Dendritic cell treated with granulocyte-macrophage colony-stimulating factor and Interleukin-4, amounts not matched to agents 40 ng/mL and 50 ng/mL, for 4 days (primary cell): ENCODE data around the gene UBR7.
"Not testable (repeated sequence)": the region's sequence is repeated elsewhere in the genome, so short reads cannot be mapped to it uniquely, and the experiment has no call there.

Experiments used
- H3K27ac Mint-ChIP-seq: one replicate; pipeline ENCODE4 v1.8.0; 2022; ENCODE audit warnings: mild to moderate bottlenecking, mixed read lengths
- H3K27me3 Mint-ChIP-seq: one replicate; pipeline ENCODE4 v1.8.0; 2022; ENCODE audit warnings: mild to moderate bottlenecking, mixed read lengths
- H3K36me3 Mint-ChIP-seq: one replicate; pipeline ENCODE4 v1.8.0; 2022; ENCODE audit warnings: low read depth, mixed read lengths
- H3K4me1 Mint-ChIP-seq: one replicate; pipeline ENCODE4 v1.8.0; 2022; ENCODE audit warnings: low read depth, mixed read lengths
- H3K4me3 Mint-ChIP-seq: one replicate; pipeline ENCODE4 v1.8.0; 2022; ENCODE audit warnings: mild to moderate bottlenecking, moderate library complexity, mixed read lengths
- H3K9me3 Mint-ChIP-seq: one replicate; pipeline ENCODE4 v1.8.0; 2022; ENCODE audit warnings: mixed read lengths
- intact Hi-C: fragments of 100-400 bp; cut with micrococcal nuclease; formaldehyde crosslinking; loops from one replicate; pipeline ENCODE4 v1.15.0; 2022

The UBR7 gene

GRCh38 chr14:93214598-93214997 is 7.5 kb downstream of the UBR7 start:
- Mint-ChIP-seq H3K4me3 (no peak overlapping the region), H3K9me3 (no peaks in the 10 kb centered on the region), H3K27me3 (no peaks in the 10 kb centered on the region), H3K36me3 (peaks cover 81% of the 10 kb centered on the region), H3K27ac (no peak overlapping the region), H3K4me1 (no peaks in the 10 kb centered on the region)
- intact Hi-C loops, result no loop called here

GRCh38 chr14:93219103-93219726 is 12.2 kb downstream of the UBR7 start:
- peaks cover 92% of the 10 kb centered on the region for H3K36me3 Mint-ChIP-seq
- intact Hi-C loops, result no loop called here

GRCh38 chr14:93220509-93220908 is 13.5 kb downstream of the UBR7 start:
- Mint-ChIP-seq H3K27me3 (no peaks in the 10 kb centered on the region), H3K4me1 (no peaks in the 10 kb centered on the region), H3K9me3 (no peaks in the 10 kb centered on the region), H3K36me3 (peaks cover 96% of the 10 kb centered on the region), H3K27ac (no peak overlapping the region), H3K4me3 (no peak overlapping the region)
- intact Hi-C loops, result no loop called here

More at GRCh38 chr14:93219103-93219726, 12.2 kb downstream of the UBR7 start:
- no peak overlapping the region for H3K4me3 Mint-ChIP-seq
- no peak overlapping the region for H3K27ac Mint-ChIP-seq
- no peaks in the 10 kb centered on the region for H3K27me3 Mint-ChIP-seq
- H3K4me1 Mint-ChIP-seq, result no peaks in the 10 kb centered on the region
- H3K9me3 Mint-ChIP-seq, result no peaks in the 10 kb centered on the region

- Mint-ChIP-seq H3K36me3 (peaks cover 92% of the 10 kb centered on the region), H3K27me3 (no peaks in the 10 kb centered on the region), H3K27ac (no peak overlapping the region), H3K9me3 (no peaks in the 10 kb centered on the region), H3K4me3 (no peak overlapping the region), H3K4me1 (no peaks in the 10 kb centered on the region)
- intact Hi-C loops, result no loop called here
Observed at GRCh38 chr14:93223565-93223964, 16.5 kb downstream of the UBR7 start.

GRCh38 chr14:93228550-93228949 is 21.5 kb downstream of the UBR7 start:
- H3K4me3 Mint-ChIP-seq, result no peak overlapping the region
- H3K4me1 Mint-ChIP-seq, result peaks cover 10% of the 10 kb centered on the region
- intact Hi-C loops, result no loop called here
- H3K27me3 Mint-ChIP-seq, result peaks cover 31% of the 10 kb centered on the region
- H3K36me3 Mint-ChIP-seq, result peaks cover 55% of the 10 kb centered on the region
- H3K27ac Mint-ChIP-seq, result no peak overlapping the region
- no peaks in the 10 kb centered on the region for H3K9me3 Mint-ChIP-seq

- H3K36me3 Mint-ChIP-seq, result peaks cover 39% of the 10 kb centered on the region
- H3K4me3 Mint-ChIP-seq, result no peak overlapping the region
- H3K27ac Mint-ChIP-seq, result no peak overlapping the region
- peaks cover 10% of the 10 kb centered on the region for H3K4me1 Mint-ChIP-seq
- H3K27me3 Mint-ChIP-seq, result peaks cover 44% of the 10 kb centered on the region
- H3K9me3 Mint-ChIP-seq, result no peaks in the 10 kb centered on the region
- intact Hi-C loops, result loop anchor here (5.0 kb wide), 1 partner anchor 312 kb away; no protein-coding TSS in a partner anchor
Observed at GRCh38 chr14:93230539-93230938, 23.5 kb downstream of the UBR7 start.

- intact Hi-C loops, result loop anchor here (5.0 kb wide), 1 partner anchor 311 kb away; no protein-coding TSS in a partner anchor
- H3K27ac Mint-ChIP-seq, result no peak overlapping the region
Observed at GRCh38 chr14:93231129-93231979, 24.3 kb downstream of the UBR7 start.

GRCh38 chr14:93232159-93232558 is 25.1 kb downstream of the UBR7 start:
- H3K4me3 Mint-ChIP-seq, result no peak overlapping the region
- H3K4me1 Mint-ChIP-seq, result peaks cover 10% of the 10 kb centered on the region
- intact Hi-C loops, result loop anchor here (5.0 kb wide), 1 partner anchor 310 kb away; no protein-coding TSS in a partner anchor
- H3K36me3 Mint-ChIP-seq, result peaks cover 24% of the 10 kb centered on the region
- peaks cover 44% of the 10 kb centered on the region for H3K27me3 Mint-ChIP-seq
- no peaks in the 10 kb centered on the region for H3K9me3 Mint-ChIP-seq
- H3K27ac Mint-ChIP-seq, result no peak overlapping the region

More at GRCh38 chr14:93231129-93231979, 24.3 kb downstream of the UBR7 start:
- H3K36me3 Mint-ChIP-seq, result peaks cover 32% of the 10 kb centered on the region
- peaks cover 44% of the 10 kb centered on the region for H3K27me3 Mint-ChIP-seq
- no peaks in the 10 kb centered on the region for H3K9me3 Mint-ChIP-seq
- H3K4me1 Mint-ChIP-seq, result peaks cover 10% of the 10 kb centered on the region
- H3K4me3 Mint-ChIP-seq, result peak overlapping the region; percentile 50

GRCh38 chr14:93233078-93233477 is 26.0 kb downstream of the UBR7 start:
- intact Hi-C loops, result loop anchor here (5.0 kb wide), 1 partner anchor 309 kb away; no protein-coding TSS in a partner anchor
- H3K27me3 Mint-ChIP-seq, result peaks cover 44% of the 10 kb centered on the region
- H3K36me3 Mint-ChIP-seq, result peaks cover 16% of the 10 kb centered on the region
- H3K4me1 Mint-ChIP-seq, result peaks cover 10% of the 10 kb centered on the region
- H3K9me3 Mint-ChIP-seq, H3K4me3 Mint-ChIP-seq, H3K27ac Mint-ChIP-seq: not testable (repeated sequence)

- no peak overlapping the region for H3K4me3 Mint-ChIP-seq
- intact Hi-C loops, result loop anchor here (5.0 kb wide), 1 partner anchor 308 kb away; no protein-coding TSS in a partner anchor
- H3K36me3 Mint-ChIP-seq, result peaks cover 10% of the 10 kb centered on the region
- no peaks in the 10 kb centered on the region for H3K9me3 Mint-ChIP-seq
- H3K4me1 Mint-ChIP-seq, result peaks cover 10% of the 10 kb centered on the region
- H3K27me3 Mint-ChIP-seq, result peaks cover 44% of the 10 kb centered on the region
- H3K27ac Mint-ChIP-seq, result no peak overlapping the region
Observed at GRCh38 chr14:93234798-93235197, 27.7 kb downstream of the UBR7 start.

- H3K4me3 Mint-ChIP-seq, result no peak overlapping the region
- no peaks in the 10 kb centered on the region for H3K9me3 Mint-ChIP-seq
- H3K36me3 Mint-ChIP-seq, result peaks cover 57% of the 10 kb centered on the region
- H3K27me3 Mint-ChIP-seq, result peaks cover 2% of the 10 kb centered on the region
- no peak overlapping the region for H3K27ac Mint-ChIP-seq
- intact Hi-C loops, result no loop called here
- no peaks in the 10 kb centered on the region for H3K4me1 Mint-ChIP-seq
Observed at GRCh38 chr14:93239869-93240677, 33.0 kb downstream of the UBR7 start.

- H3K27me3 Mint-ChIP-seq, result no peaks in the 10 kb centered on the region
- H3K27ac Mint-ChIP-seq, result no peak overlapping the region
- intact Hi-C loops, result no loop called here
- peaks cover 62% of the 10 kb centered on the region for H3K36me3 Mint-ChIP-seq
- no peaks in the 10 kb centered on the region for H3K4me1 Mint-ChIP-seq
- no peaks in the 10 kb centered on the region for H3K9me3 Mint-ChIP-seq
- no peak overlapping the region for H3K4me3 Mint-ChIP-seq
Observed at GRCh38 chr14:93240678-93241000, 33.6 kb downstream of the UBR7 start.

- Mint-ChIP-seq H3K27me3 (no peaks in the 10 kb centered on the region), H3K36me3 (peaks cover 98% of the 10 kb centered on the region), H3K27ac (no peak overlapping the region), H3K4me1 (peaks cover 8% of the 10 kb centered on the region), H3K9me3 (no peaks in the 10 kb centered on the region), H3K4me3 (no peak overlapping the region)
- intact Hi-C loops, result no loop called here
Observed at GRCh38 chr14:93245764-93246420, 38.8 kb downstream of the UBR7 start.
